ENCODE results near the gene LSM6.

The LSM6 gene

DNA sequence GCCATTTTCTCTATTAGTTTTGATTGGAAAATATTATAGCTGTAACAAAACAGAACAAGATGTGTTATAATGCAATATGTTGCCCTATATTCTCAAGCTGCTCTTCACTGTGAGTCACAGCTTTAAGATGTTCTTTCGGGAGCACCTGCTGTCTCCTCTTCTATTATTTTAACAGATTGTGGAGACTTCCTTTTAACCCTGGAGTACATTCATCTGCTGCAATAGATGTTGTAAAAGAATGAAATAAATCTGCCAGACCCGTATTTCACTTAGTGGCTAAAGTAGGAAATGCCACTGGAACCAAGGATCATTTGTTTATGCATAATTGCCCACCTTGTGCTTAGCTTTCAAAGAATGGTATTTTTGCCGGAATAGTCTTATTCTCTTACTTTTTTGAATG is 11.1 kb downstream of the LSM6 start:
- DNase-seq: no peak

GRCh38 chr4:146190456-146190855 is 14.9 kb downstream of the LSM6 start:
- DNase-seq: no peak

DNA sequence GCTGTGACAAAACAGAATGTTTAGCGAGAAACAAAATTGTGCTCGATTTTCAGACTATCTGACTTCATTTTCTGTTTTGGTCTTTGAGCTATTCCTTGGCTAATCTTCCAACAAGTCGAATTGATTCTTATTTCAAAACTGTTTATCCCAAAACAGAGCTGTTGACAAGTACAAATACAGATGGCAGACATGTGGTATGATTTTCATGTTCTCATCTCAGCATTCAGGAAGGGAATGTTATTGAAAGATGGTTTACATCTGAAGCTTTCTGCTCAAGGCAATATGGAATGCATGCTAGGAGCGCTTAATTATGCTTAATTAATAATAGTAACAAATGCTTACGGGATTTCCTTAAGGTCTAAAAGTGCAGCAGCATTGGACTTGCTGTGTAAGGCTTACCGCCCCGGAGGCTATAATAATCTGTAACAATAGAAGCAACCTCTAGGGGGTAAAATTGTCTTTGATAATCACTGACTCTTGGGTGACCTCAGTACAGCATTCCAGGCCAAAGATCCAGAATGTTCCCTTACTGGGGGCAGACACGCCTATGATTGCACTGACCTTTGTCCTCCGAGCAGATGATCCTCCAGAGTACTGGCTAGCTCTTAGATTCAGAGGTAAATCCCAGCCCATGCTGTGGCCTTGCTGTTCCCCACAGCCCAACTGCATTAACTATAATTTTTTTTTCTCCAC is 16.4 kb downstream of the LSM6 start:
- no peak for DNase-seq

DNA sequence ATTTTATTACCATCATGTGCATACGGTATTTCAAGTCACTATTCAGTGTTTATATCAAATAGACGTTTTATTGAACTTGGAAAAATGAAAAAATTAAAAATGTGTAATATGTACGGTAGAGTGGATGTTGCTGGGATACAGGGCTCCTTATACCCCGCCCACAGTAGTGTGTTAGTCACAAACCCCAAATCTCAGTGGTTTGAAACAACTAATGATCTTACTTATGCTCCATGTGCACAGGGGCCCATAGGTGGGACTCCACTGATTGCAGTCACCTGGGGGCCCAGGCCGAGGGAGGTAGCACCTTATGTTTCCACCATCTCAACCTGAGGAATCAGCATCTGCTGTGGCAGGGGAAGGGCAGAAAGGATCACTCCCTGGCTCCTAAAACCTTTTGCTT is 18.1 kb downstream of the LSM6 start:
- no peak for DNase-seq

DNA sequence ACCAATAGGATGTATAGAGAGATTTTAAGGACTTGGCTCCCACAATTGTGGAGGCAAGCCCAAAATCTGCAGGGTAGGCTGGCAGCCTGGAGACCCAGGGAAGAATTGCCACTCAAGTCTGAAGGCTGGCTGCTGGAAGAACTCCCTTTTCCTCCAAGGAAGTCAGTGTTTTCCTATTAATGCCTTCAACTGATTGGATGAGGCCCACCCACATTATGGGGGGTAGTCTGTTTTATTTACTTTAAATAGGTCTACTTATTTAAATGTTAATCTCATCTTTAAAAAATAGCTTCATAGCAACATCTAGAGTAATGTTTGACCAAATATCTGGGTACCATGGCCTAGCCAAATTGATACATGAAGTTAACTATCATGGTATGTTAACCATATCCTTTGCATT is 18.7 kb downstream of the LSM6 start:
- no peak for DNase-seq

- DNase-seq: no peak
Observed at GRCh38 chr4:146202665-146203064, 27.1 kb downstream of the LSM6 start.

- DNase-seq: no peak
Observed at GRCh38 chr4:146207410-146207809, 31.9 kb downstream of the LSM6 start.

- no peak for DNase-seq
Observed at GRCh38 chr4:146210890-146211289, 35.4 kb downstream of the LSM6 start.

DNA sequence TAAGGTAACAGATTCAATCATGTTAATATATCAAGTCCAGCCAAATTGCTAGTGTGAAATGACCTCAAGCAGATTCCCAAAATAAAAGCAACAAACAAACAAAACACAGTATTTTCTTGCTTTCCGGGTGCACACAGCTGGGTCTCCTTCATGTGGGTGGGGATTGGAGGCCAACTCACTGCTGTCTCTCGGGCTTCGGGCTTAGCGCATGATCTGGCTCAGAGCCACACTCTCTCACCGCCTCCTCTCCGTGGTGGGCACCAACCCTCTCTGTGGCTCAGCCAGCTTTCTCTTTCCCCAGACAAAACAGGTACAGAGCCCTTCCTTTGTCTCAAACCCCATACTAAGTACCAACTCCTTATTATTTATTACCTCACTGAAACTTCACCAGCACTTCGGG is 35.9 kb downstream of the LSM6 start:
- no peak for DNase-seq

- no peak for DNase-seq
Observed at GRCh38 chr4:146212781-146213180, 37.3 kb downstream of the LSM6 start.

GRCh38 chr4:146214238-146214637 is 38.7 kb downstream of the LSM6 start, which contains the start of gene REELD1:
TSS of gene REELD1 (plus strand) at chr4:146214538. CDS start at chr4:146216953, 2,415 bp downstream.
- no peak for DNase-seq

- no peak for DNase-seq
Observed at GRCh38 chr4:146222313-146222712, 46.8 kb downstream of the LSM6 start.

DNA sequence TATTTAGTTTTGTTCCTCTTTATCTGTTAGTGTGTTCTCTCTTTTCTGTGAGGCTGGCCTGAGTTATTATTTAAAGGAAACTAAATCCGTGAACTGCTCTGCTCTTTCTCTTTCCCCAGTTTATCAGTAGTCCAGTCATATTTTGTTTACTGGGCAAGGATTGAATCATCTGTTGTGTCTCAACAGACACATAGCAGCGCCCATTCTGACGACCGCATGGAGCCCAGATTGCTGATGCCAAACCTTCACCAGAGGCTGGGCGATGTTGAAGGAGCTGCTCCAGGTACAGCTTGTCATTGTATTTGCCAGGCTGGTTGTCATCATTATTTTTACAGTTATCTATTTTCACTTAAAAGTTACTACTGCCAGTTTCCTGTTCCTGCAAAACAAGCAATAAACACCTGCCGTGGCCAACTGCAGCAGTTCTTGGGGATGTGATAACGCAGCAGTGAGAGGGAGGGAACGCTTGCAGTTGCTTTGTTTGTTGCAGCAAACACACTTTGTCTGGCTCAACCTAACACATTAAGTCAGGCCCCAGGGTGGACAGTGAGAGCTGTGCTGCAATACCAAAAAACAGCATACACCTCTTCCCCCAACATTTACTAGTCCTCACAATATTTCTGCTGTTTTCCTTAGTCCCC is 48.9 kb downstream of the LSM6 start:
- DNase-seq: no peak

DNA sequence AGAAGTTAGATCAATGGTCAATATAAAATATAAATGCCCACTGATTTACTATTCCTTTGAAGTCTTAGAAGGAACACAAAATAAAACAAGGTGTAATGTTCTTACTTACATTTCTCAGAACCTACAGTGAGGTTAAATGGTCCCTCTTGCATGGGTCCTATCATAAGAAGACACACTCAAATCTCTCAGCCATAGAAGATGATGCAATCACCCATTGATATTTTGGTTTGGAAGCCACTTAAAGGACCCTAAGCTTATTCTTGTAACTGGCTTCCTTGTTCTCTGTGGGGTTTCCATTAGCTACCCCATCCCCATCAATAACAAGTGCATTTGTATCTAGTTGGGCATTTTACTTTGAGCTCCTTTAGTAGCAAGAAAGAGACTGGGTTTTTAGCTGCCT is 53.9 kb downstream of the LSM6 start:
- peak; percentile 46 for DNase-seq

DNA sequence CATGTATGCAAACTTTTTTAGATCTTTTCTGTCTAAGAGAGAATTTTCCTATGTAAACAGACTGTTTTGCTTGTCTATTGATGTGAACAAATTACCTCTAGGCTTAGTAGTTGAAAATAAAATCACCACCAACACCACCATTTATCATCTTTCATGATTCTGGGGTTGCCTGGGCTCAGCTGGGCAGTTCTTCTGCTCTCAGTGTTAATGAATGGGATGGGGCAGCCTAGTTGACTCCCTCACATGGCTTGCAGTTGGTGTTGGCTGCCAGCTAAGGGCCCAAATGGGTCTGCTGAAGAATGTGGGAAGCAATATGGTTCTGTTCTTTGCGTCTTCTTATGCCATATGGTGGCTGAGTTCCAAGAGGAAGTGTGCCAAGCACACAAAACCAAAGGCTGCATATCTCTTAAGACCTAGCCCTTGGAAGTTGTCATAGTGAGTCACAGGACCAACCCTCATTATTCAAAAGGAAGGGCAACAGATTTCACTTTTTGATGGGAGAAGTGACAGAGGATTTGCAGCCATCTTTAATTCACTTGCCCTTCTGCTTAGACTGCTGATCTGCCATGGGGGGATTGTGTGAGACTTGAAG is 56.7 kb downstream of the LSM6 start:
- peak; percentile 18 for DNase-seq

GRCh38 chr4:146235654-146236177 is 60.2 kb downstream of the LSM6 start:
- no peak for DNase-seq

DNA sequence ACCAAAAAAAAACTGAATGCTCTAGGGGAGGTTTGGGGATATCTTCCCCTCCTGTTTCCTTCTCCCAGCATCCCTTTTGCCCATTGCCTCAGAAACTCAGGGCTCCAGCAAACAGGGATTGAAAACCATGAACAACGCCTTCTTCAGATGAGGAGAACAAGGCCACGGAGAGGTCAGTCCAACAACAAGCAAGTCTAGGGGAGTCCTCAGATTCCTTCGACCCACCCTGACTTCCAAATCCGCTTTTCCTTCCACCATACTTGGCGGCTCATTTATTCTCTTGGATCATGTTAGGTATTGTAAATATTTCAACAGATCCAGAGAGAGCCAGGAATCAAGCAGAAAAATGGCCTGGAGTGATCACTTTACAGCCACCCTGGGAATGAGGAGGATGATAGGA is 60.7 kb downstream of the LSM6 start:
- DNase-seq: no peak

DNA sequence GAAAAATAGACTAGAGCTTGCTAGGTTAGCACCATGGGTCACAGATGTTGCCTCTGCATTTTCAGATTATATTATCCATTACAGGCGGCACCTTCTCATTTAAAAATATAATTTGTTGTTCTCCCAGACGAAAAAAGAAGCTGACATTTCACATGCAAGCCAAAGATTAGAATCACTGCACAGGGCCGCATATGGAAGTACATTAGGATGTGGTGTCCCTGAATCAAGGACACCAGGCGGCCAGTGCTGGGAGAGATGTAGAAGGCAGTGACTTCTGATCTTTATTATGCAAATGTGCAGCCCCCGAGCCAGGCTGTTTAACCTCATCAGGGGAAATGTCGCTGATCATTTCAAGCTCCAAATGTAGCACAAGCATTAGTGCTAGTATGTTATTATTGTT is 61.6 kb downstream of the LSM6 start:
- no peak for DNase-seq

DNA sequence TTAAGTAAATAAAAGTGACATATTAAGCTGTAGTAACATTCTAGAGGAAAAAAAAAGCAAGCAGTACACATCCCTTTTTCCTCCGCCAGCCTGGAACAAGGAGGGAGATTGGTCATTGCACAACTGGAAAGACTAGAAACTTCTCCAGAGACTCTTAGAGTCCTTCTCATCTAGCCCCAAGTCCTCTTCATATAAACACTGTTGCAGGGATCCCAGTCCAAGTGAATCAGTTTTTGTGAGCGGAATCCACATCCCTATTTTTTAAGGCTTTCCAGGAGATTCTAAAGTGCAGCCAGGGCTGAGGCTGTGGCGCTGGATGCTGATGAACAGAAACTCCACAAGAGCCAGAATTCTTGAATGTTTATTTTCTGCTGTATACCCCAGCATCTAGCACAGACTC is 62.6 kb downstream of the LSM6 start:
- no peak for DNase-seq

Data from OCI-M1 (cell line).